ENCODE data around the gene PPM1D.

GRCh38 chr17:60555786-60556185, 44.2 kb upstream of the PPM1D start:
- TF ChIP-seq, protein P1, sequence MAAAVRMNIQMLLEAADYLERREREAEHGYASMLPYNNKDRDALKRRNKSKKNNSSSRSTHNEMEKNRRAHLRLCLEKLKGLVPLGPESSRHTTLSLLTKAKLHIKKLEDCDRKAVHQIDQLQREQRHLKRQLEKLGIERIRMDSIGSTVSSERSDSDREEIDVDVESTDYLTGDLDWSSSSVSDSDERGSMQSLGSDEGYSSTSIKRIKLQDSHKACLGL (CRISPR knock-in tag; IDR thresholded peaks at IDR 0.05): no peak
- TF ChIP-seq CENPX (CRISPR knock-in tag; IDR thresholded peaks at IDR 0.05): no peak
- no peak for TF ChIP-seq SRF (IDR thresholded peaks at IDR 0.05; ENCODE audit: low read depth, low read length)
- no peak for TF ChIP-seq GATAD2A (CRISPR knock-in tag; IDR thresholded peaks at IDR 0.05)
- no peak for TF ChIP-seq EP300 (IDR thresholded peaks at IDR 0.05; ENCODE audit: low read depth in 2 of 2, low read length in 2 of 2)
- TF ChIP-seq EP300 (CRISPR knock-in tag; IDR thresholded peaks at IDR 0.05; ENCODE audit: borderline replicate concordance): no peak
- TF ChIP-seq SMC3 (IDR thresholded peaks at IDR 0.05; ENCODE audit: low read length): no peak
- TF ChIP-seq TBP (CRISPR knock-in tag; IDR thresholded peaks at IDR 0.05): no peak
- TF ChIP-seq TARDBP (CRISPR knock-in tag; IDR thresholded peaks at IDR 0.05): no peak
- TF ChIP-seq, protein P2, sequence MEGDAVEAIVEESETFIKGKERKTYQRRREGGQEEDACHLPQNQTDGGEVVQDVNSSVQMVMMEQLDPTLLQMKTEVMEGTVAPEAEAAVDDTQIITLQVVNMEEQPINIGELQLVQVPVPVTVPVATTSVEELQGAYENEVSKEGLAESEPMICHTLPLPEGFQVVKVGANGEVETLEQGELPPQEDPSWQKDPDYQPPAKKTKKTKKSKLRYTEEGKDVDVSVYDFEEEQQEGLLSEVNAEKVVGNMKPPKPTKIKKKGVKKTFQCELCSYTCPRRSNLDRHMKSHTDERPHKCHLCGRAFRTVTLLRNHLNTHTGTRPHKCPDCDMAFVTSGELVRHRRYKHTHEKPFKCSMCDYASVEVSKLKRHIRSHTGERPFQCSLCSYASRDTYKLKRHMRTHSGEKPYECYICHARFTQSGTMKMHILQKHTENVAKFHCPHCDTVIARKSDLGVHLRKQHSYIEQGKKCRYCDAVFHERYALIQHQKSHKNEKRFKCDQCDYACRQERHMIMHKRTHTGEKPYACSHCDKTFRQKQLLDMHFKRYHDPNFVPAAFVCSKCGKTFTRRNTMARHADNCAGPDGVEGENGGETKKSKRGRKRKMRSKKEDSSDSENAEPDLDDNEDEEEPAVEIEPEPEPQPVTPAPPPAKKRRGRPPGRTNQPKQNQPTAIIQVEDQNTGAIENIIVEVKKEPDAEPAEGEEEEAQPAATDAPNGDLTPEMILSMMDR (CRISPR knock-in tag; IDR thresholded peaks at IDR 0.05): no peak

Data from HepG2 (cell line).